H7 (cell line): ENCODE data around the gene ZEB2. TPM values are rescaled to one million over a fixed set of nuclear protein-coding genes. Genes with fewer than 3 reads are reported as not detected.
A peak's percentile ranks its signal among the peaks of the same experiment; 100 is the strongest.

Experiments used
- DNase-seq: peaks from one replicate; pipeline ENCODE4 v3.0.0; 2012
- H3K27me3 ChIP-seq: 2 replicates; pipeline ENCODE4 v1.6.0; 2011; ENCODE audit warnings: mild to moderate bottlenecking, low read length; ENCODE audit not compliant: control insufficient read depth, insufficient read depth
- H3K36me3 ChIP-seq: replicated peaks from 2 replicates; pipeline ENCODE4 v1.5.1; 2011; ENCODE audit warnings: low read length; ENCODE audit not compliant: control insufficient read depth, insufficient read depth
- H3K4me3 ChIP-seq: 2 replicates; pipeline ENCODE4 v1.5.1; 2011; ENCODE audit warnings: low read depth, mild to moderate bottlenecking, control low read depth, low read length, moderate library complexity; ENCODE audit not compliant: insufficient read depth
- total RNA-seq: library from RNA; depleted of rRNA; stranded (reverse); fragments of >200 nt; shearing (Covaris generic); gene quantifications from 2 replicates; pipeline ENCODE4 v1.2.3, GENCODE V29; 2014

Gene ZEB2
- total RNA-seq, 1 experiment from 2014 or later: 6.3 TPM

GRCh38 chr2:144545787-144546186 lies 25.9 kb upstream of the ZEB2 start:
- DNase-seq: no peak
- Histone ChIP-seq H3K27me3 (no peaks in the 10 kb centered on the region), H3K4me3 (no peak overlapping the region), H3K36me3 (no peaks in the 10 kb centered on the region)

- Histone ChIP-seq H3K27me3 (no peaks in the 10 kb centered on the region), H3K4me3 (no peak overlapping the region), H3K36me3 (no peaks in the 10 kb centered on the region)
- DNase-seq: no peak
These were observed 24.1 kb upstream of the ZEB2 start for GRCh38 chr2:144544053-144544452.

GRCh38 chr2:144541396-144541795 lies 21.5 kb upstream of the ZEB2 start:
- no peak overlapping the region for H3K4me3 ChIP-seq

GRCh38 chr2:144539289-144539782 lies 19.4 kb upstream of the ZEB2 start:
- no peak overlapping the region for H3K4me3 ChIP-seq
- no peak for DNase-seq
- no peaks in the 10 kb centered on the region for H3K27me3 ChIP-seq
- H3K36me3 ChIP-seq: no peaks in the 10 kb centered on the region

More at GRCh38 chr2:144541396-144541795, 21.5 kb upstream of the ZEB2 start:
- Histone ChIP-seq H3K27me3 (no peaks in the 10 kb centered on the region), H3K36me3 (no peaks in the 10 kb centered on the region)
- DNase-seq: no peak

GRCh38 chr2:144535300-144535699 lies 15.4 kb upstream of the ZEB2 start:
- no peak for DNase-seq
- no peaks in the 10 kb centered on the region for H3K36me3 ChIP-seq
- no peaks in the 10 kb centered on the region; the same call in 1 of the 2 replicates for H3K27me3 ChIP-seq
- H3K4me3 ChIP-seq: no peak overlapping the region

- Histone ChIP-seq H3K4me3 (no peak overlapping the region), H3K36me3 (no peaks in the 10 kb centered on the region), H3K27me3 (no peaks in the 10 kb centered on the region; the same call in 1 of the 2 replicates)
- no peak for DNase-seq
These were observed 13.3 kb upstream of the ZEB2 start for GRCh38 chr2:144533221-144533620.

GRCh38 chr2:144530596-144530995 lies 10.7 kb upstream of the ZEB2 start:
- DNase-seq: no peak
- Histone ChIP-seq H3K36me3 (no peaks in the 10 kb centered on the region), H3K27me3 (no peaks in the 10 kb centered on the region; the same call in 1 of the 2 replicates), H3K4me3 (no peak overlapping the region)

GRCh38 chr2:144529841-144530240 lies 9.9 kb upstream of the ZEB2 start:
- H3K27me3 ChIP-seq: no peaks in the 10 kb centered on the region; the same call in 1 of the 2 replicates
- no peaks in the 10 kb centered on the region for H3K36me3 ChIP-seq
- no peak overlapping the region for H3K4me3 ChIP-seq
- DNase-seq: no peak

- no peak overlapping the region for H3K4me3 ChIP-seq
- no peaks in the 10 kb centered on the region for H3K36me3 ChIP-seq
- no peak for DNase-seq
- H3K27me3 ChIP-seq: no peaks in the 10 kb centered on the region; the same call in 1 of the 2 replicates
These were observed 8.2 kb upstream of the ZEB2 start for GRCh38 chr2:144528108-144528507.

GRCh38 chr2:144526831-144527230 lies 6.9 kb upstream of the ZEB2 start:
- Histone ChIP-seq H3K4me3 (no peak overlapping the region), H3K36me3 (no peaks in the 10 kb centered on the region)
- DNase-seq: no peak

GRCh38 chr2:144524118-144525009 lies 4.4 kb upstream of the ZEB2 start:
- Histone ChIP-seq H3K27me3 (peaks cover 30% of the 10 kb centered on the region), H3K4me3 (peak overlapping the region; percentile 45), H3K36me3 (no peaks in the 10 kb centered on the region)
- peak; percentile 88 for DNase-seq

More at GRCh38 chr2:144526831-144527230, 6.9 kb upstream of the ZEB2 start:
- peaks cover 6% of the 10 kb centered on the region for H3K27me3 ChIP-seq

- peaks cover 37% of the 10 kb centered on the region for H3K27me3 ChIP-seq
- DNase-seq: peak; percentile 77
- H3K4me3 ChIP-seq: peak overlapping the region; percentile 37
- H3K36me3 ChIP-seq: no peaks in the 10 kb centered on the region
These were observed 3.7 kb upstream of the ZEB2 start for GRCh38 chr2:144523596-144524117.

GRCh38 chr2:144522897-144523595 lies 3.1 kb upstream of the ZEB2 start:
- Histone ChIP-seq H3K27me3 (peaks cover 43% of the 10 kb centered on the region), H3K4me3 (peak overlapping the region; percentile 37), H3K36me3 (no peaks in the 10 kb centered on the region)
- DNase-seq: peak; percentile 82

- Histone ChIP-seq H3K4me3 (peak overlapping the region; percentile 37), H3K36me3 (no peaks in the 10 kb centered on the region), H3K27me3 (peaks cover 50% of the 10 kb centered on the region)
- no peak for DNase-seq
These were observed 2.4 kb upstream of the ZEB2 start for GRCh38 chr2:144522176-144522896.
